Ovary (tissue), 9 donors: ENCODE data around the gene GSK3B. TPM values are rescaled to one million over a fixed set of nuclear protein-coding genes. Genes with fewer than 3 reads are reported as not detected.

Source experiments
- DNase-seq, 5 donors: peaks; one replicate each; pipeline ENCODE4 v3.0.0-alpha.2; 2019 to 2020
- H3K27ac ChIP-seq, 2 donors: fragments of 200-600 bp; one replicate each; pipeline versions ENCODE4 v1.5.1 to v1.8.0; 2019 to 2022
- H3K27me3 ChIP-seq: fragments of 200-600 bp; one replicate; pipeline ENCODE4 v1.8.0; 2022
- H3K36me3 ChIP-seq: fragments of 200-600 bp; sonication (generic); one replicate; pipeline ENCODE4 v1.5.1; 2019
- H3K4me1 ChIP-seq: one replicate; pipeline ENCODE4 v1.8.1; 2013; ENCODE audit warnings: mild to moderate bottlenecking, moderate library complexity; ENCODE audit not compliant: insufficient read depth
- H3K4me3 ChIP-seq: fragments of 200-600 bp; sonication (generic); one replicate; pipeline ENCODE4 v1.5.1; 2017
- H3K9me3 ChIP-seq, 2 donors: fragments of 200-600 bp in 1 of 2; sonication (generic) in 1 of 2; one replicate each; pipeline versions ENCODE4 v1.5.1 to v1.8.1; 2013 to 2019; ENCODE audit warnings: mild to moderate bottlenecking in 1 of 2, moderate library complexity in 1 of 2
- CTCF ChIP-seq, 3 donors: fragments of 450-650 bp in 2 of 3; fragments of 200-600 bp in 1 of 3; IDR thresholded peaks; one replicate each; pipeline versions ENCODE4 v1.5.1 to v1.8.0; 2016 to 2022; ENCODE audit warnings: antibody characterized with exemption in 3 of 3, mild to moderate bottlenecking in 1 of 3
- EP300 ChIP-seq: sonication (generic); formaldehyde crosslinking; IDR thresholded peaks from one replicate; pipeline ENCODE4 v1.6.1; 2017; ENCODE audit warnings: antibody characterized with exemption
- POLR2A ChIP-seq: fragments of 450-650 bp; IDR thresholded peaks from one replicate; pipeline ENCODE4 v1.6.1; 2017; ENCODE audit warnings: antibody characterized with exemption, mild to moderate bottlenecking, moderate library complexity
- WGBS, 3 donors: extraction: QIAGEN DNeasy Blood & Tissue Kit in 1 of 3; methylation state at CpG; one replicate each; pipeline versions ENCODE4 v1.1.5 to v1.1.7; 2013 to 2017; 5-methylcytosine and 5-hydroxymethylcytosine counted together
- intact Hi-C, 4 donors: fragments of 100-400 bp; cut with DNase I; formaldehyde crosslinking; loops; one replicate each; pipeline versions ENCODE4 v1.11.0 to v1.15.1; 2022 to 2023
- polyA plus RNA-seq, 2 donors: library from polyadenylated mRNA; stranded (reverse); fragments of 200-250 nt in 1 of 2; fragments of 350-450 nt in 1 of 2; fragmentation: Illumina TruSeq in 1 of 2; extraction: RNeasy Lipid Tissue Mini Kit (QIAGEN cat#74804) in 1 of 2; gene quantifications; one replicate each; pipeline ENCODE4 v1.2.3, GENCODE V29; 2013 to 2014
- total RNA-seq, 7 donors: library from RNA; depleted of rRNA in 2 of 7; stranded (reverse); fragments of >200 nt in 2 of 7; fragmentation: NEBNext Ultra II Directional in 3 of 7; extraction: Animal tissue kit (Norgen Biotek cat#: 25700) in 3 of 7; gene quantifications; one replicate each; pipeline versions ENCODE4 v1.1.0 to v1.2.4, GENCODE V29; 2016 to 2023
- donor health status: DM: no; HTN: no; CAD: no; lungs with moderate emphysema.
- donor health status: DM: no; HTN: no; CAD: no.
- donor health status: Bipolar disorder and iron deficiency.
- donor health status: DM: yes; HTN: yes; CAD: no.
- donor health status: DM: no; HTN: no; CAD: no.
- donor health status: DM: yes; HTN: yes; CAD: no.

The GSK3B gene
- total and polyA plus RNA-seq, 9 donors = 8.3 to 38.4 (median 25.3) TPM

GRCh38 chr3:119790369-119790768 is 303.9 kb downstream of the GSK3B start:
- H3K36me3 ChIP-seq = no peaks in the 10 kb centered on the region
- intact Hi-C loops = no loop called here
- no peak overlapping the region for H3K27ac ChIP-seq
- no peak for DNase-seq
- H3K27me3 ChIP-seq = no peaks in the 10 kb centered on the region
- H3K4me3 ChIP-seq = no peak overlapping the region
- H3K4me1 ChIP-seq = no peaks in the 10 kb centered on the region
- no peaks in the 10 kb centered on the region for H3K9me3 ChIP-seq
- no peak for TF ChIP-seq EP300
- no peak for TF ChIP-seq CTCF (IDR thresholded peaks at IDR 0.05)
- no peak for TF ChIP-seq POLR2A
- 92 to 98% (median 96%) methylated on average over 3 of the region's 3 CpGs for WGBS, 3 donors

- no peak for DNase-seq
- H3K4me1 ChIP-seq = no peaks in the 10 kb centered on the region
These were observed 307.8 kb downstream of the GSK3B start for GRCh38 chr3:119786409-119786808.

GRCh38 chr3:119783883-119784282 is 310.4 kb downstream of the GSK3B start:
- Histone ChIP-seq H3K27me3 (no peaks in the 10 kb centered on the region), H3K27ac (no peak overlapping the region), H3K9me3 (no peaks in the 10 kb centered on the region), H3K4me3 (no peak overlapping the region), H3K36me3 (no peaks in the 10 kb centered on the region), H3K4me1 (no peaks in the 10 kb centered on the region)
- TF ChIP-seq POLR2A (no peak), EP300 (no peak), CTCF (IDR thresholded peaks at IDR 0.05) (no peak)
- WGBS, 3 donors = 67 to 78% (median 69%) methylated on average over 7 of the region's 7 CpGs
- intact Hi-C loops = no loop called here
- no peak for DNase-seq

More at GRCh38 chr3:119786409-119786808, 307.8 kb downstream of the GSK3B start:
- H3K4me3 ChIP-seq = no peak overlapping the region
- WGBS, 3 donors = 92 to 97% (median 95%) methylated on average over 2 of the region's 2 CpGs
- H3K36me3 ChIP-seq = no peaks in the 10 kb centered on the region
- no peaks in the 10 kb centered on the region for H3K9me3 ChIP-seq
- TF ChIP-seq EP300 = no peak
- no peak for TF ChIP-seq POLR2A
- TF ChIP-seq CTCF (IDR thresholded peaks at IDR 0.05) = no peak
- intact Hi-C loops = no loop called here
- no peak overlapping the region for H3K27ac ChIP-seq
- H3K27me3 ChIP-seq = no peaks in the 10 kb centered on the region

GRCh38 chr3:119783255-119783654 is 311.0 kb downstream of the GSK3B start:
- TF ChIP-seq CTCF (IDR thresholded peaks at IDR 0.05) = no peak
- no peak for TF ChIP-seq EP300
- no peak for TF ChIP-seq POLR2A
- H3K4me1 ChIP-seq = no peaks in the 10 kb centered on the region
- DNase-seq = no peak
- no peaks in the 10 kb centered on the region for H3K27me3 ChIP-seq
- 67 to 82% (median 75%) methylated on average over 2 of the region's 2 CpGs for WGBS, 3 donors
- H3K27ac ChIP-seq = no peak overlapping the region
- intact Hi-C loops = no loop called here
- H3K4me3 ChIP-seq = no peak overlapping the region
- H3K9me3 ChIP-seq = no peaks in the 10 kb centered on the region
- no peaks in the 10 kb centered on the region for H3K36me3 ChIP-seq

GRCh38 chr3:119782460-119782859 is 311.8 kb downstream of the GSK3B start:
- no peak for DNase-seq
- Histone ChIP-seq H3K27me3 (no peaks in the 10 kb centered on the region), H3K9me3 (no peaks in the 10 kb centered on the region), H3K4me3 (no peak overlapping the region), H3K27ac (no peak overlapping the region), H3K4me1 (no peaks in the 10 kb centered on the region), H3K36me3 (no peaks in the 10 kb centered on the region)
- 73 to 100% (median 93%) methylated on average over 1 of the region's 1 CpG for WGBS, 3 donors
- intact Hi-C loops = no loop called here
- TF ChIP-seq POLR2A (no peak), EP300 (no peak), CTCF (IDR thresholded peaks at IDR 0.05) (no peak)
